NCI-H460 (cell line): Measurements from ENCODE around the gene ANKRD55. TPM values are rescaled to one million over a fixed set of nuclear protein-coding genes. Genes with fewer than 3 reads are reported as not detected.
"Not testable (repeated sequence)": the region's sequence is repeated elsewhere in the genome, so short reads cannot be mapped to it uniquely, and the experiment has no call there.

Experiments
- DNase-seq: peaks from one replicate; pipeline ENCODE4 v3.0.0-alpha.2; 2016; ENCODE audit warnings: low read depth; ENCODE audit errors: extremely low read depth
- total RNA-seq: library from RNA; depleted of rRNA; stranded (reverse); fragments of >200 nt; shearing (Covaris generic); gene quantifications from 2 replicates; pipeline ENCODE4 v1.2.3, GENCODE V29; 2014

ANKRD55 gene
- total RNA-seq, 1 experiment from 2014 or later = not detected

- peak; percentile 87 for DNase-seq
These were observed 21.7 kb downstream of the ANKRD55 start for GRCh38 chr5:56211298-56211865.

- no peak for DNase-seq
These were observed 24.4 kb downstream of the ANKRD55 start for GRCh38 chr5:56208681-56209080.

- no peak for DNase-seq
These were observed 25.6 kb downstream of the ANKRD55 start for GRCh38 chr5:56207537-56207936.

GRCh38 chr5:56206126-56206910 lies 26.8 kb downstream of the ANKRD55 start:
- DNase-seq = no peak

GRCh38 chr5:56203936-56204335 lies 29.2 kb downstream of the ANKRD55 start:
- DNase-seq = not testable (repeated sequence)

- DNase-seq = no peak
These were observed 30.6 kb downstream of the ANKRD55 start for GRCh38 chr5:56202483-56202882.

- DNase-seq = not testable (repeated sequence)
These were observed 31.3 kb downstream of the ANKRD55 start for GRCh38 chr5:56201762-56202261.

GRCh38 chr5:56200971-56201666 lies 32.0 kb downstream of the ANKRD55 start:
- DNase-seq = peak; percentile 78

GRCh38 chr5:56195016-56195415 lies 38.1 kb downstream of the ANKRD55 start:
- no peak for DNase-seq

- DNase-seq = no peak
These were observed 40.9 kb downstream of the ANKRD55 start for GRCh38 chr5:56192246-56192645.

- DNase-seq = no peak
These were observed 41.5 kb downstream of the ANKRD55 start for GRCh38 chr5:56191656-56192055.

- DNase-seq = no peak
These were observed 42.6 kb downstream of the ANKRD55 start for GRCh38 chr5:56190497-56190896.

- DNase-seq = peak; percentile 38
These were observed 47.3 kb downstream of the ANKRD55 start for GRCh38 chr5:56185768-56186311.

- DNase-seq = no peak
These were observed 49.6 kb downstream of the ANKRD55 start for GRCh38 chr5:56183506-56183905.

- DNase-seq = no peak
These were observed 53.7 kb downstream of the ANKRD55 start for GRCh38 chr5:56179442-56179841.

- DNase-seq = no peak
These were observed 54.3 kb downstream of the ANKRD55 start for GRCh38 chr5:56178823-56179222.

GRCh38 chr5:56176871-56177533 lies 56.1 kb downstream of the ANKRD55 start:
- DNase-seq = no peak

GRCh38 chr5:56176155-56176798 lies 56.9 kb downstream of the ANKRD55 start:
- no peak for DNase-seq

GRCh38 chr5:56175488-56175887 lies 57.6 kb downstream of the ANKRD55 start:
- no peak for DNase-seq

GRCh38 chr5:56175021-56175420 lies 58.1 kb downstream of the ANKRD55 start:
- DNase-seq = no peak
